Measurements from ENCODE around the gene PGRMC2.

- no peak for TF ChIP-seq CTCF (IDR thresholded peaks at IDR 0.05; ENCODE audit: poor library complexity)
- no peak for TF ChIP-seq EZH2 (IDR thresholded peaks at IDR 0.05; ENCODE audit: borderline replicate concordance)
Observed at GRCh38 chr4:128282516-128282915, 5.1 kb downstream of the PGRMC2 start.
